Fibroblast of lung (primary cell): Measurements from ENCODE around the gene SPPL2A. TPM values are rescaled to one million over a fixed set of nuclear protein-coding genes. Genes with fewer than 3 reads are reported as not detected.

Experiments used
- DNase-seq, 2 donors: peaks; one replicate each; pipeline versions ENCODE4 v3.0.0 to v3.0.0-alpha.2; 2010; ENCODE audit warnings: low read depth in 2 of 2
- H2AFZ ChIP-seq: 2 replicates; pipeline ENCODE4 v1.5.1; 2012; ENCODE audit warnings: low read length, control low read depth, inconsistent platforms
- H3K27ac ChIP-seq: 2 replicates; pipeline ENCODE4 v1.5.1; 2011; ENCODE audit warnings: low read length, control low read depth; ENCODE audit not compliant: insufficient read depth
- H3K27me3 ChIP-seq: 2 replicates; pipeline ENCODE4 v1.5.1; 2011; ENCODE audit warnings: mild to moderate bottlenecking, low read length; ENCODE audit not compliant: control insufficient read depth, insufficient read depth
- H3K36me3 ChIP-seq: 2 replicates; pipeline ENCODE4 v1.5.1; 2011; ENCODE audit warnings: low read length; ENCODE audit not compliant: control insufficient read depth, insufficient read depth
- H3K4me1 ChIP-seq: 2 replicates; pipeline ENCODE4 v1.5.1; 2011; ENCODE audit warnings: low read length; ENCODE audit not compliant: control insufficient read depth, insufficient read depth; ENCODE audit errors: extremely low read depth
- H3K4me2 ChIP-seq: 2 replicates; pipeline ENCODE4 v1.5.1; 2011; ENCODE audit warnings: low read length, control low read depth; ENCODE audit not compliant: insufficient read depth; ENCODE audit errors: extremely low read depth
- H3K4me3 ChIP-seq, 4 experiments: fragments of 200-600 bp in 1 of 4; sonication (generic) in 1 of 4; replicated peaks in 1 of 4; 2 replicates each; pipeline ENCODE4 v1.5.1; 2011 to 2016; ENCODE audit warnings: low read length in 4 of 4, low read depth in 3 of 4, mild to moderate bottlenecking in 3 of 4, control low read depth in 2 of 4, inconsistent platforms in 1 of 4, mixed read lengths in 1 of 4; ENCODE audit not compliant: insufficient read depth in 1 of 4; ENCODE audit errors: control extremely low read depth in 1 of 4
- H3K79me2 ChIP-seq: 2 replicates; pipeline ENCODE4 v1.5.1; 2012; ENCODE audit warnings: mild to moderate bottlenecking, low read length, inconsistent platforms; ENCODE audit not compliant: control insufficient read depth, insufficient read depth
- H3K9ac ChIP-seq: 2 replicates; pipeline ENCODE4 v1.5.1; 2011; ENCODE audit warnings: mild to moderate bottlenecking, low read length, control low read depth; ENCODE audit not compliant: insufficient read depth
- H3K9me3 ChIP-seq: 2 replicates; pipeline ENCODE4 v1.5.1; 2012; ENCODE audit warnings: low read depth, low read length; ENCODE audit not compliant: control insufficient read depth, insufficient read depth
- H4K20me1 ChIP-seq: 2 replicates; pipeline ENCODE4 v1.5.1; 2011; ENCODE audit warnings: low read length; ENCODE audit not compliant: control insufficient read depth, insufficient read depth; ENCODE audit errors: extremely low read depth
- EZH2 ChIP-seq: IDR thresholded peaks from 2 replicates; pipeline ENCODE4 v1.5.1; 2012; ENCODE audit warnings: low read length, control low read depth, mild to moderate bottlenecking; ENCODE audit errors: missing control alignments
- polyA plus RNA-seq, 2 donors: library from polyadenylated mRNA; depleted of rRNA in 1 of 2; stranded (reverse) in 1 of 2; unstranded in 1 of 2; fragments of >200 nt; gene quantifications; 2 replicates each; pipeline ENCODE4 v1.2.1, GENCODE V29; 2011 to 2012; ENCODE audit warnings: missing spikeins in 1 of 2
- total RNA-seq: library from RNA; depleted of rRNA; stranded (reverse); fragments of >200 nt; gene quantifications from 2 replicates; pipeline ENCODE4 v1.2.1, GENCODE V29; 2014
- TF ChIP-seq, protein P1 (sequence below), 2 donors: IDR thresholded peaks in 1 of 2; conservative IDR thresholded peaks in 1 of 2; 1 replicate in 1 of 2; 2 replicates in 1 of 2; pipeline ENCODE4 v1.5.1; 2011 to 2012; ENCODE audit warnings: low read length in 2 of 2, control low read depth in 1 of 2, inconsistent platforms in 1 of 2, low read depth in 1 of 2, mild to moderate bottlenecking in 1 of 2

SPPL2A gene
- total and polyA plus RNA-seq, 2 donors (not counting 1 experiment from before 2014, with no cell fraction given): 97.6 to 120 TPM

DNA sequence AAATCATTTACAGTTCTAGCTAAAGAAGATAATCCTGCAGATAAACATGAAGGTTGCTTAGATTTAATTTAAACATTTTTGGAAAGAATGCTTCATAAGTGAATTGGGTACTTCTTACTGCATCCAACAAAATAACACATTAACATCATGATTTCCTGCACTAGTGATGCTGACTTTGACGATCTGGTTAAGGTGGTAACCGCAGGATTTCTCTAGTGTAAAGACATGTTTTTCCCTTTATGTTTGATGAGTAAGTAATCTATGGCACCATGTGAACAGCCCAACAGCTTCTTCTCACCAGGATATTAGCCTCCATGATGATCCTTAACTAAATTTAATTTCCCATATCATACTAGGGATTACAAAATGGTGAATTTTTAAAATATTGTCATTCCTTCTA is 14.1 kb downstream of the SPPL2A start:
- Histone ChIP-seq H3K27ac (no peak overlapping the region), H3K27me3 (no peaks in the 10 kb centered on the region), H3K9me3 (no peaks in the 10 kb centered on the region), H3K9ac (no peak overlapping the region), H3K36me3 (no peaks in the 10 kb centered on the region), H4K20me1 (no peaks in the 10 kb centered on the region), H3K4me2 (no peak overlapping the region), H3K79me2 (peaks cover 13% of the 10 kb centered on the region), H3K4me3 (no peak overlapping the region), H3K4me1 (no peaks in the 10 kb centered on the region), H2AFZ (no peak overlapping the region)
- no peak for TF ChIP-seq EZH2
- TF ChIP-seq, protein P1, sequence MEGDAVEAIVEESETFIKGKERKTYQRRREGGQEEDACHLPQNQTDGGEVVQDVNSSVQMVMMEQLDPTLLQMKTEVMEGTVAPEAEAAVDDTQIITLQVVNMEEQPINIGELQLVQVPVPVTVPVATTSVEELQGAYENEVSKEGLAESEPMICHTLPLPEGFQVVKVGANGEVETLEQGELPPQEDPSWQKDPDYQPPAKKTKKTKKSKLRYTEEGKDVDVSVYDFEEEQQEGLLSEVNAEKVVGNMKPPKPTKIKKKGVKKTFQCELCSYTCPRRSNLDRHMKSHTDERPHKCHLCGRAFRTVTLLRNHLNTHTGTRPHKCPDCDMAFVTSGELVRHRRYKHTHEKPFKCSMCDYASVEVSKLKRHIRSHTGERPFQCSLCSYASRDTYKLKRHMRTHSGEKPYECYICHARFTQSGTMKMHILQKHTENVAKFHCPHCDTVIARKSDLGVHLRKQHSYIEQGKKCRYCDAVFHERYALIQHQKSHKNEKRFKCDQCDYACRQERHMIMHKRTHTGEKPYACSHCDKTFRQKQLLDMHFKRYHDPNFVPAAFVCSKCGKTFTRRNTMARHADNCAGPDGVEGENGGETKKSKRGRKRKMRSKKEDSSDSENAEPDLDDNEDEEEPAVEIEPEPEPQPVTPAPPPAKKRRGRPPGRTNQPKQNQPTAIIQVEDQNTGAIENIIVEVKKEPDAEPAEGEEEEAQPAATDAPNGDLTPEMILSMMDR (conservative IDR thresholded peaks at IDR 0.05 in 1 of 2, IDR thresholded peaks at IDR 0.05 in 1 of 2; ENCODE audit: low read depth in 1 of 2, low read length in 2 of 2): no peak
- no peak for DNase-seq

DNA sequence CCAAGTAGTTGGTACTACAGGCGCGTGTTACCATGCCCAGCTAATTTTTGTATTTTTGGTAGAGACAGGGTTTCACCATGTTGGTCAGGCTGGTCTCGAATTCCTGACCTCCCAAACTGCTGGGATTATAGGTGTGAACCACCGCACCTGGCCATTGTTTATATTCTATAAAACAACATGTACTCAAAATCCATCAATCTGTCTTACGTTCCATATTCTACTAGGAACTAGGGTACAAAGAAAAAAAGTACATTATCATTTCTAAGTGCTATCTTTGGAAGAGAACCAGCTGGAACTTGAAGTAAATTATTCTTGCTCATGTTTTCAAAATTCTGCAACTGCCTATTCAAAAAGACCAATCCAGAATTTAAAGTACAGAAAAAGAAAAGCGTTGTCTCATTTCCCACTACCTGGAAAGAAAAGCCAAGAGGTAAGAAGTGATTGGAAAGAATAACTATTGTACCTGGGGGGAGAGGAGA is 15.2 kb downstream of the SPPL2A start:
- no peak overlapping the region for H3K9ac ChIP-seq
- H3K4me2 ChIP-seq: no peak overlapping the region
- no peak overlapping the region for H3K27ac ChIP-seq
- no peak overlapping the region for H3K4me3 ChIP-seq
- H3K79me2 ChIP-seq: peaks cover 10% of the 10 kb centered on the region
- DNase-seq: no peak
- H2AFZ ChIP-seq: no peak overlapping the region
- TF ChIP-seq, protein P1 (conservative IDR thresholded peaks at IDR 0.05 in 1 of 2, IDR thresholded peaks at IDR 0.05 in 1 of 2; ENCODE audit: low read depth in 1 of 2, low read length in 2 of 2): no peak
- TF ChIP-seq EZH2: no peak
- no peaks in the 10 kb centered on the region for H3K4me1 ChIP-seq
- no peaks in the 10 kb centered on the region for H4K20me1 ChIP-seq
- H3K9me3 ChIP-seq: no peaks in the 10 kb centered on the region
- H3K36me3 ChIP-seq: no peaks in the 10 kb centered on the region
- H3K27me3 ChIP-seq: no peaks in the 10 kb centered on the region

DNA sequence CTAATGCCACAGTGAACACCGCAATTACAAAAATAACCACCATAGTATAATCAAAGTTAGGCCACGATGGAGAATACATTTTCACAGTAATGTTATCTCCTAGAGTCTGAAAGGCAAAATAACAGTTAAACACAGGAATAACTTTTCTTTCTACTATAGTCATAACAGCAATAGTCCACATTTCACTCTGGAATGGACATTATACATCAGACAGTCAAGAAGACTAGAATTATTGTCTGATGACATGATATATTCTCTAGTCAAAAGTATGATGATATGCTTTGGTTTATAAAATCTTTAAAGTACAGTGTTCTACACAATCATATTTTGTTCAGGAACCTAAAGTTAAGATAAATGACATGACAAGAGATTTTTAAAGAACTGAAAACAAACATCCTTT is 18.0 kb downstream of the SPPL2A start:
- TF ChIP-seq, protein P1 (conservative IDR thresholded peaks at IDR 0.05 in 1 of 2, IDR thresholded peaks at IDR 0.05 in 1 of 2; ENCODE audit: low read depth in 1 of 2, low read length in 2 of 2): no peak
- Histone ChIP-seq H4K20me1 (no peaks in the 10 kb centered on the region), H3K4me2 (no peak overlapping the region), H3K9ac (no peak overlapping the region), H3K79me2 (peaks cover 2% of the 10 kb centered on the region), H3K27ac (peak overlapping the region; percentile 13), H3K27me3 (no peaks in the 10 kb centered on the region), H3K9me3 (no peaks in the 10 kb centered on the region), H3K4me3 (no peak overlapping the region), H3K4me1 (no peaks in the 10 kb centered on the region), H2AFZ (no peak overlapping the region), H3K36me3 (no peaks in the 10 kb centered on the region)
- no peak for DNase-seq
